Left lobe of liver (tissue), 2 donors: ENCODE results near the gene HES5. TPM values are rescaled to one million over a fixed set of nuclear protein-coding genes. Genes with fewer than 3 reads are reported as not detected.
"Not testable (repeated sequence)": the region's sequence is repeated elsewhere in the genome, so short reads cannot be mapped to it uniquely, and the experiment has no call there.

ENCODE experiments used
- ATAC-seq: fragments of 200-7000 bp; cut with Tn5 transposase; one replicate; pipeline ENCODE4 v1.9.1; 2020; ENCODE audit warnings: mild to moderate bottlenecking, moderate library complexity
- DNase-seq: peaks from one replicate; pipeline ENCODE4 v3.0.0-alpha.2; 2020; ENCODE audit warnings: low spot score
- total RNA-seq: library from RNA; stranded (reverse); gene quantifications from one replicate; pipeline ENCODE4 v1.2.1, GENCODE V29; 2021
- donor health status: DM: no; HTN: no; CAD: no; lungs with moderate emphysema.
- donor health status: DM: no; HTN: yes; CAD: no.

The HES5 gene
- total RNA-seq, 1 donor from 2014 or later = 0.28 TPM

- DNase-seq (no peak), ATAC-seq (no peak)
Observed at GRCh38 chr1:2561446-2561845, 31.4 kb upstream of the HES5 start.

GRCh38 chr1:2560299-2561073 lies 30.4 kb upstream of the HES5 start:
- ATAC-seq (no peak), DNase-seq (no peak)

GRCh38 chr1:2559509-2560298 lies 29.6 kb upstream of the HES5 start:
- DNase-seq (no peak), ATAC-seq (no peak)

- DNase-seq (no peak), ATAC-seq (no peak)
Observed at GRCh38 chr1:2558861-2559260, 28.8 kb upstream of the HES5 start.

GRCh38 chr1:2558420-2558819 lies 28.4 kb upstream of the HES5 start:
- no peak for DNase-seq
- ATAC-seq = no peak

GRCh38 chr1:2557482-2558400 lies 27.7 kb upstream of the HES5 start:
- ATAC-seq (peak; percentile 42), DNase-seq (no peak)

GRCh38 chr1:2556678-2557481 lies 26.8 kb upstream of the HES5 start:
- no peak for DNase-seq
- peak; percentile 45 for ATAC-seq

GRCh38 chr1:2556277-2556677 lies 26.2 kb upstream of the HES5 start, which contains the start of gene TNFRSF14:
TSS of gene TNFRSF14 (plus strand) at chr1:2556371. CDS start at chr1:2556665, 294 bp downstream.
- peak; percentile 63 for ATAC-seq
- no peak for DNase-seq

GRCh38 chr1:2555634-2556276 lies 25.7 kb upstream of the HES5 start:
- ATAC-seq = peak; percentile 57
- peak; percentile 82 for DNase-seq

GRCh38 chr1:2554621-2555387 lies 24.7 kb upstream of the HES5 start:
- ATAC-seq = peak; percentile 21
- DNase-seq = no peak

GRCh38 chr1:2553871-2554620 lies 24.0 kb upstream of the HES5 start:
- ATAC-seq (no peak), DNase-seq (no peak)

- ATAC-seq, DNase-seq: not testable (repeated sequence)
Observed at GRCh38 chr1:2553076-2553475, 23.0 kb upstream of the HES5 start.

- DNase-seq (no peak), ATAC-seq (no peak)
Observed at GRCh38 chr1:2552189-2552588, 22.1 kb upstream of the HES5 start.

GRCh38 chr1:2551544-2551943 lies 21.5 kb upstream of the HES5 start:
- ATAC-seq, DNase-seq: not testable (repeated sequence)

GRCh38 chr1:2550309-2550861 lies 20.3 kb upstream of the HES5 start:
- not testable (repeated sequence) for ATAC-seq, DNase-seq

GRCh38 chr1:2549367-2550029 lies 19.4 kb upstream of the HES5 start:
- not testable (repeated sequence) for ATAC-seq, DNase-seq

- ATAC-seq (peak; percentile 68), DNase-seq (peak; percentile 88)
Observed at GRCh38 chr1:2548068-2548589, 18.1 kb upstream of the HES5 start.
